Kidney (tissue), 14 donors: Measurements from ENCODE around the gene HKDC1. TPM values are rescaled to one million over a fixed set of nuclear protein-coding genes. Genes with fewer than 3 reads are reported as not detected.

Experiments
- DNase-seq, 5 donors: peaks; one replicate each; pipeline ENCODE4 v3.0.0-alpha.2; 2013 to 2020
- FAIRE-seq: peaks from 2 replicates; lab custom pipeline; 2012; peaks lifted over from hg19 to GRCh38; lab: Jason Lieb, UNC
- H3K27ac ChIP-seq, 2 donors: one replicate each; pipeline ENCODE4 v1.7.0; 2013; ENCODE audit warnings: low read depth in 2 of 2, low read length in 2 of 2, inconsistent platforms in 1 of 2
- H3K27me3 ChIP-seq: one replicate; pipeline ENCODE4 v1.7.1; 2013; ENCODE audit warnings: low read length, inconsistent platforms; ENCODE audit not compliant: control insufficient read depth, insufficient read depth
- H3K36me3 ChIP-seq, 3 donors: one replicate each; pipeline versions ENCODE4 v1.7.0 to v1.7.1; 2013; ENCODE audit warnings: low read length in 3 of 3, control low read depth in 1 of 3, inconsistent platforms in 1 of 3; ENCODE audit not compliant: insufficient read depth in 3 of 3, control insufficient read depth in 2 of 3
- H3K4me1 ChIP-seq, 3 donors: one replicate each; pipeline versions ENCODE4 v1.7.0 to v1.7.1; 2013; ENCODE audit warnings: low read length in 3 of 3, inconsistent platforms in 1 of 3, low read depth in 1 of 3; ENCODE audit not compliant: control insufficient read depth in 2 of 3, insufficient read depth in 2 of 3
- H3K4me3 ChIP-seq, 3 donors: one replicate each; pipeline versions ENCODE4 v1.7.0 to v1.8.1; 2013; ENCODE audit warnings: low read length in 3 of 3, control low read depth in 1 of 3, inconsistent platforms in 1 of 3
- H3K9ac ChIP-seq, 3 donors: one replicate each; pipeline versions ENCODE4 v1.7.0 to v1.7.1; 2013; ENCODE audit warnings: low read length in 3 of 3, control low read depth in 1 of 3, inconsistent platforms in 1 of 3
- H3K9me3 ChIP-seq, 3 donors: one replicate each; pipeline versions ENCODE4 v1.7.0 to v1.7.1; 2013; ENCODE audit warnings: low read length in 3 of 3, control low read depth in 1 of 3, inconsistent platforms in 1 of 3; ENCODE audit not compliant: control insufficient read depth in 2 of 3, insufficient read depth in 1 of 3
- CTCF ChIP-seq: IDR thresholded peaks from 3 replicates; pipeline ENCODE4 v1.5.1; 2012; ENCODE audit warnings: mild to moderate bottlenecking, moderate library complexity, borderline replicate concordance; ENCODE audit not compliant: insufficient read depth; ENCODE audit errors: extremely low read depth
- intact Hi-C: fragments of 100-400 bp; cut with DNase I; formaldehyde crosslinking; loops from one replicate; pipeline ENCODE4 v1.11.1; 2022
- polyA plus RNA-seq: library from polyadenylated mRNA; stranded (reverse); fragments of 350-450 nt; fragmentation: Illumina TruSeq; extraction: RNeasy Lipid Tissue Mini Kit (QIAGEN cat#74804); gene quantifications from one replicate; pipeline ENCODE4 v1.2.3, GENCODE V29; 2014; ENCODE audit warnings: low read depth, low replicate concordance; ENCODE audit not compliant: insufficient read depth
- total RNA-seq: library from RNA; stranded (reverse); fragmentation: NEBNext Ultra II Directional; extraction: Animal tissue kit (Norgen Biotek cat#: 25700); gene quantifications from one replicate; pipeline ENCODE4 v1.2.1, GENCODE V29; 2021
- donor health status: control.
- donor health status: control.
- donor health status: control.
- donor health status: control.
- donor health status: control.
- donor health status: DM: yes; HTN: yes; CAD: no.
- donor health status: Normal renal cell carcinoma (clear cell type).

The HKDC1 gene
- total and polyA plus RNA-seq, 2 donors from 2014 or later: 8.3 to 27.4 TPM

DNA sequence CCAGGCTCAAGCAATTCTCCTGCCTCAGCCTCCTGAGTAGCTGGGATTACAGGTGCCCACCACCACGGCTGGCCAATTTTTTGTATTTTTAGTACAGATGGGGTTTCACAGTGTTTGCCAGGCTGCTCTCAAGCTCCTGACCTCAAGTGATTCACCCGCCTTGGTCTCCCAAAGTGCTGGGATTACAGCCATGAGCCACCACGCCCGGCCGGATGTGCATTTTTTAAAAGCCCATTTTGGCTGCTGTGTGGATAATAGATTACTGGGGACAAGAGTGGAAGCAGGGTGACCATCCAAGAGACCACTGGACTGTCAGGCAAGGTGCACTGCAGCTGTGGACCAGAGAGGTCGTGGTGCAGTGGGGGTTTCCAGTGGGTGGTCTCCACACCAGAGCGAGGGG lies 21.4 kb downstream of the HKDC1 start:
- Histone ChIP-seq H3K27ac (no peak overlapping the region), H3K9me3 (no peaks in the 10 kb centered on the region), H3K9ac (no peak overlapping the region), H3K27me3 (no peaks in the 10 kb centered on the region), H3K4me3 (no peak overlapping the region), H3K36me3 (peaks cover 0 to 8% (median 5%) of the 10 kb centered on the region in 3 donors), H3K4me1 (peaks cover 0 to 3% (median 0%) of the 10 kb centered on the region in 3 donors)
- intact Hi-C loops: no loop called here
- no peak for TF ChIP-seq CTCF
- no peak for DNase-seq
- no peak for FAIRE-seq

- TF ChIP-seq CTCF: no peak
- Histone ChIP-seq H3K4me3 (no peak overlapping the region), H3K9ac (no peak overlapping the region), H3K9me3 (no peaks in the 10 kb centered on the region), H3K27ac (no peak overlapping the region), H3K27me3 (no peaks in the 10 kb centered on the region), H3K36me3 (peaks cover 0 to 14% (median 5%) of the 10 kb centered on the region in 3 donors), H3K4me1 (peaks cover 0 to 3% (median 0%) of the 10 kb centered on the region in 3 donors)
- DNase-seq: no peak
- intact Hi-C loops: no loop called here
- FAIRE-seq: no peak
Observed at GRCh38 chr10:69242040-69242851, 22.1 kb downstream of the HKDC1 start.

DNA sequence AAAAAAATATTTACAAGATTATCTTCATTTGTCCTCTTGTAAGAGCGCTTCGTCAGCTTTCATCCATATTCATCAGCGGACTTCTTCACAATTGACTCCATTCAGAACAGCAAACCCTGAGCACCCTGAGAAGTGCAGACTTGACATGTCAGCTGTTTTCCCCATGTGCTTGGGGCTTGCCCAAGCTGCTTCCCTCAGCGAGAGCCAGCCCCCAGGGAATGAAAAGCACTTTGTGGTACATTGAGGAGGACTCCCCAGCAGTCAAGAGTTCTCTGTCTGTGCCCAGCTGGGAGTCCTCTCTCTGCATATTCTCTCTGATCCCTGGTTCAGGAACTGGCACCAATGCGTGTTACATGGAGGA lies 22.7 kb downstream of the HKDC1 start:
- no peak for FAIRE-seq
- Histone ChIP-seq H3K27ac (no peak overlapping the region), H3K9me3 (no peaks in the 10 kb centered on the region), H3K4me3 (no peak overlapping the region), H3K9ac (no peak overlapping the region), H3K4me1 (peaks cover 0 to 1% (median 0%) of the 10 kb centered on the region in 3 donors), H3K27me3 (no peaks in the 10 kb centered on the region), H3K36me3 (peaks cover 0 to 14% (median 5%) of the 10 kb centered on the region in 3 donors)
- intact Hi-C loops: no loop called here
- DNase-seq: no peak
- TF ChIP-seq CTCF: no peak

DNA sequence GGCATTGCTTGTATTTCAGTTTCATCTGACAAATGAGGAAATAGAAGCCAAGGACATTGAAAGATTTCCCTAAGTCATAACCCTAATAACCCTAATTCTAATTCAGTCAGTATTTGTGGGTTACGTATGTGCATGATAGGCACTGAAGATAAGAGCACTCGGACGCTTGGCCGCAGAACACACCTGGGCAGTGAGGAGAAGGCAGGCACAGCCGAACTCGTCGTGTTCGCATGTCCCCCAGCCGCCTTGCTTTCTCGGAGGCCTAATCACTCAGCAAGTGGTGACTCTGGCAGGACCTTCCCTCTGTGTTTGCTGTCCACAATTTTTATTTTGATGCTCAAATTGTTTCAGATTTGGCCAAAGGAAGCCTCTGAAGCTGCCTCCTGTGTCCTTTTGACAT lies 23.7 kb downstream of the HKDC1 start:
- Histone ChIP-seq H3K4me1 (no peaks in the 10 kb centered on the region), H3K27ac (no peak overlapping the region), H3K36me3 (peaks cover 0 to 14% (median 5%) of the 10 kb centered on the region in 3 donors), H3K27me3 (no peaks in the 10 kb centered on the region), H3K4me3 (no peak overlapping the region), H3K9ac (no peak overlapping the region), H3K9me3 (no peaks in the 10 kb centered on the region)
- intact Hi-C loops: no loop called here
- no peak for TF ChIP-seq CTCF
- no peak for FAIRE-seq
- no peak for DNase-seq
